Psoas muscle (tissue), 8 donors: ENCODE measurements around the gene COG5. TPM values are rescaled to one million over a fixed set of nuclear protein-coding genes. Genes with fewer than 3 reads are reported as not detected.

Experiments used
- ATAC-seq, 4 donors: fragments of 200-7000 bp; cut with Tn5 transposase; one replicate each; pipeline ENCODE4 v1.9.1; 2020; ENCODE audit warnings: moderate library complexity in 3 of 4, mild to moderate bottlenecking in 2 of 4
- DNase-seq, 2 donors: peaks; one replicate each; pipeline ENCODE4 v3.0.0-alpha.2; 2020
- H3K27ac ChIP-seq: fragments of 200-600 bp; one replicate; pipeline ENCODE4 v1.8.0; 2022
- H3K27me3 ChIP-seq, 3 donors: fragments of 200-600 bp in 1 of 3; one replicate each; pipeline versions ENCODE4 v1.6.1 to v1.8.0; 2013 to 2022; ENCODE audit warnings: low read length in 2 of 3, mild to moderate bottlenecking in 2 of 3, moderate library complexity in 1 of 3; ENCODE audit not compliant: insufficient read depth in 3 of 3
- H3K36me3 ChIP-seq, 2 donors: fragments of 200-600 bp in 1 of 2; one replicate each; pipeline versions ENCODE4 v1.6.1 to v1.8.0; 2013 to 2022; ENCODE audit warnings: low read depth in 1 of 2, mild to moderate bottlenecking in 1 of 2, moderate library complexity in 1 of 2; ENCODE audit not compliant: insufficient read depth in 1 of 2
- H3K4me1 ChIP-seq: fragments of 200-600 bp; one replicate; pipeline ENCODE4 v1.8.0; 2022
- H3K4me3 ChIP-seq: fragments of 200-600 bp; one replicate; pipeline ENCODE4 v1.8.0; 2022; ENCODE audit warnings: mild to moderate bottlenecking
- H3K9me3 ChIP-seq: fragments of 200-600 bp; one replicate; pipeline ENCODE4 v1.8.0; 2022
- CTCF ChIP-seq: fragments of 200-600 bp; IDR thresholded peaks from one replicate; pipeline ENCODE4 v1.8.0; 2022; ENCODE audit warnings: antibody characterized with exemption
- WGBS, 3 donors: extraction: QIAGEN DNeasy Blood & Tissue Kit; methylation state at CpG; one replicate each; pipeline versions ENCODE4 v1.1.6 to v1.1.7; 2013; 5-methylcytosine and 5-hydroxymethylcytosine counted together
- intact Hi-C, 2 donors: fragments of 100-400 bp; cut with DNase I; formaldehyde crosslinking; loops; one replicate each; pipeline versions ENCODE4 v1.11.0 to v1.14.2; 2022
- polyA plus RNA-seq, 3 donors: library from polyadenylated mRNA; stranded (reverse); fragments of 200-250 nt; gene quantifications; one replicate each; pipeline ENCODE4 v1.2.3, GENCODE V29; 2013
- total RNA-seq, 4 donors: library from RNA; stranded (reverse); fragmentation: NEBNext Ultra II Directional in 2 of 4; extraction: Animal tissue kit (Norgen Biotek cat#: 25700) in 2 of 4; gene quantifications; one replicate each; pipeline versions ENCODE4 v1.2.1 to v1.2.4, GENCODE V29; 2021 to 2023
- donor health status: healthy with polysubstance abuse.
- donor health status: DM: no; HTN: no; CAD: no; lungs with moderate emphysema.
- donor health status: Bipolar disorder and iron deficiency.
- donor health status: healthy.
- donor health status: DM: yes; HTN: yes; CAD: no.
- donor health status: DM: no; HTN: no; CAD: no.
- donor health status: DM: no; HTN: no; CAD: no.
- donor health status: DM: yes; HTN: yes; CAD: no.

COG5 gene
- total and polyA plus RNA-seq, 7 donors: 4.8 to 35.1 (median 18.8) TPM

- intact Hi-C loops: no loop called here
Measured at GRCh38 chr7:107338080-107338479, 225.6 kb downstream of the COG5 start.

GRCh38 chr7:107332488-107333269, 231.0 kb downstream of the COG5 start:
- Histone ChIP-seq H3K27me3 (no peaks in the 10 kb centered on the region), H3K27ac (no peak overlapping the region), H3K4me3 (no peak overlapping the region), H3K4me1 (no peaks in the 10 kb centered on the region), H3K36me3 (no peaks in the 10 kb centered on the region), H3K9me3 (peaks cover 1% of the 10 kb centered on the region)
- WGBS, 3 donors: 63 to 73% (median 70%) methylated on average over 4 of the region's 4 CpGs
- intact Hi-C loops: no loop called here
- TF ChIP-seq CTCF: no peak
- DNase-seq (no peak), ATAC-seq (no peak)

More at GRCh38 chr7:107338080-107338479, 225.6 kb downstream of the COG5 start:
- Histone ChIP-seq H3K9me3 (peaks cover 25% of the 10 kb centered on the region), H3K4me3 (no peak overlapping the region), H3K27ac (no peak overlapping the region), H3K4me1 (no peaks in the 10 kb centered on the region), H3K36me3 (no peaks in the 10 kb centered on the region), H3K27me3 (no peaks in the 10 kb centered on the region)
- DNase-seq: no peak
- WGBS, 3 donors: 98 to 100% (median 100%) methylated on average over 1 of the region's 1 CpG
- no peak for ATAC-seq
- no peak for TF ChIP-seq CTCF

GRCh38 chr7:107330478-107330877, 233.2 kb downstream of the COG5 start:
- Histone ChIP-seq H3K4me3 (no peak overlapping the region), H3K36me3 (no peaks in the 10 kb centered on the region), H3K27me3 (no peaks in the 10 kb centered on the region), H3K4me1 (no peaks in the 10 kb centered on the region), H3K27ac (no peak overlapping the region), H3K9me3 (peaks cover 5% of the 10 kb centered on the region)
- ATAC-seq (no peak), DNase-seq (no peak)
- intact Hi-C loops: no loop called here
- TF ChIP-seq CTCF: no peak

GRCh38 chr7:107327986-107328569, 235.6 kb downstream of the COG5 start:
- Histone ChIP-seq H3K27ac (no peak overlapping the region), H3K9me3 (peaks cover 5% of the 10 kb centered on the region), H3K4me1 (no peaks in the 10 kb centered on the region), H3K27me3 (no peaks in the 10 kb centered on the region), H3K36me3 (peaks cover 0 to 4% of the 10 kb centered on the region in 2 donors), H3K4me3 (no peak overlapping the region)
- ATAC-seq (no peak), DNase-seq (no peak)
- intact Hi-C loops: no loop called here
- no peak for TF ChIP-seq CTCF
